Esophagus muscularis mucosa (tissue), 3 donors: ENCODE data around the gene ATP4B.

Source experiments
- CTCF ChIP-seq, 3 experiments: fragments of 200-600 bp in 2 of 3; fragments of 450-650 bp in 1 of 3; sonication (generic) in 2 of 3; IDR thresholded peaks; one replicate each; pipeline ENCODE4 v1.5.1; 2017 to 2019; ENCODE audit warnings: antibody characterized with exemption in 3 of 3, mild to moderate bottlenecking in 2 of 3, moderate library complexity in 1 of 3
- POLR2A ChIP-seq: fragments of 450-650 bp; IDR thresholded peaks from one replicate; pipeline ENCODE4 v1.6.1; 2017; ENCODE audit warnings: antibody characterized with exemption, moderate library complexity, mild to moderate bottlenecking, low read depth
- POLR2AphosphoS5 ChIP-seq, 2 donors: sonication (generic); formaldehyde crosslinking; IDR thresholded peaks; one replicate each; pipeline ENCODE4 v1.6.1; 2017; ENCODE audit warnings: antibody characterized with exemption in 2 of 2

GRCh38 chr13:113603116-113603710 is 54.8 kb downstream of the ATP4B start:
- TF ChIP-seq CTCF (IDR thresholded peaks at IDR 0.05) (no peak), POLR2AphosphoS5 (IDR thresholded peaks at IDR 0.05) (no peak), POLR2A (no peak)
